ENCODE results near the gene CGGBP1. TPM values are rescaled to one million over a fixed set of nuclear protein-coding genes. Genes with fewer than 3 reads are reported as not detected.

CGGBP1 gene
- polyA plus RNA-seq, 4 donors: 29.2 to 72.2 (median 36.0) TPM

DNA sequence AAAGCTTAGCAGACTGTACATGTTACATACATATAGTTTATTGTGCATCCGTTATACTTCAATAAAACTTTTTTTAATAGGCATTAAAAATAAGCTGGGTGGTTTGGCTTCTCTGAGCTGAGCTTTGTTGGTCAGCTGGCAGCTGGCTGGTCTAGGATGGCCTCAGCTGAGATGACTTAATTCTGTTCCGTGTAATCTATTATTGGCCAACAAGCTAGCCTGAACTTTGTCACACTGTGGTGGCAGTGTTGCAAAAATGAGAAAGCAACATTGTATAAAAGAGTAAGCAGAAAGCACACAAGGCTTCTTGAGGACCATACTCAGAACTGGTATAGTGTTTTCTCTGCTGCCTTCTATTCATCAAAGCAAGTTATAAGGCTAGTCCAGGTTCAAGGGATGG lies 45.2 kb downstream of the CGGBP1 start:
- WGBS, 3 donors: 17 to 67% (median 31%) methylated on average over 2 of the region's 2 CpGs
- H3K27ac ChIP-seq (ENCODE audit: low read depth in 1 of 3, low read length in 2 of 3): no peak overlapping the region
- FAIRE-seq: no peak

DNA sequence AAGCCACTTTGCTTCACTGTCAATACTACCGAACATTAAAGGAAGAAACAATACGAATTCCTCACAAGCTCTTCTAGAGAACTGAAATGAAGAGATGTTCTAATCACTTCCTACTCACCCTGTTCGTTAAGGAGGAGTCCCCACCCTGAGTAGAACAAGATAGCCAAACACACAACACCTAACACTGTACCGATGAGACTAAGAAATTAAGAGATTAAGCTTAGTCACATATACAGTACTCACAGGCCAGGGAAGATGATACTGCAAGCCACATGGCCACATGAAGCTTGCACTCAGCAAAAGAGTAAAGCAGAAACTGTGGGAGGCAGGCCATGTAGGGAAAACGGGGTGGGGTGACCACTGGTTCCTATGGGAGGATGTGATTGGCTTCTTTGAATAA lies 48.0 kb downstream of the CGGBP1 start:
- Histone ChIP-seq H3K27me3 (ENCODE audit: control insufficient read depth in 3 of 3, insufficient read depth in 3 of 3, low read length in 3 of 3) (no peaks in the 10 kb centered on the region), H3K27ac (ENCODE audit: low read depth in 1 of 3, low read length in 2 of 3) (no peak overlapping the region), H3K4me3 (ENCODE audit: low read depth in 1 of 3, low read length in 3 of 3) (no peak overlapping the region), H3K9me3 (ENCODE audit: control insufficient read depth in 2 of 2, insufficient read depth in 1 of 2, low read depth in 1 of 2, low read length in 1 of 2) (no peaks in the 10 kb centered on the region), H3K36me3 (ENCODE audit: control insufficient read depth in 3 of 3, insufficient read depth in 2 of 3, low read depth in 1 of 3, low read length in 3 of 3) (no peaks in the 10 kb centered on the region), H3K4me1 (ENCODE audit: control insufficient read depth in 3 of 3, insufficient read depth in 2 of 3, low read depth in 1 of 3, low read length in 2 of 3) (no peaks in the 10 kb centered on the region)
- DNase-seq (no peak), FAIRE-seq (no peak)
- WGBS, 3 donors: 76 to 80% (median 80%) methylated on average over 5 of the region's 5 CpGs

More for the DNA sequence above, 45.2 kb downstream of the CGGBP1 start:
- no peaks in the 10 kb centered on the region for H3K4me1 ChIP-seq (ENCODE audit: control insufficient read depth in 3 of 3, insufficient read depth in 2 of 3, low read depth in 1 of 3, low read length in 2 of 3)
- no peaks in the 10 kb centered on the region for H3K9me3 ChIP-seq (ENCODE audit: control insufficient read depth in 2 of 2, insufficient read depth in 1 of 2, low read depth in 1 of 2, low read length in 1 of 2)
- H3K36me3 ChIP-seq (ENCODE audit: control insufficient read depth in 3 of 3, insufficient read depth in 2 of 3, low read depth in 1 of 3, low read length in 3 of 3): no peaks in the 10 kb centered on the region
- no peaks in the 10 kb centered on the region for H3K27me3 ChIP-seq (ENCODE audit: control insufficient read depth in 3 of 3, insufficient read depth in 3 of 3, low read length in 3 of 3)
- no peak for DNase-seq
- H3K4me3 ChIP-seq (ENCODE audit: low read depth in 1 of 3, low read length in 3 of 3): no peak overlapping the region

DNA sequence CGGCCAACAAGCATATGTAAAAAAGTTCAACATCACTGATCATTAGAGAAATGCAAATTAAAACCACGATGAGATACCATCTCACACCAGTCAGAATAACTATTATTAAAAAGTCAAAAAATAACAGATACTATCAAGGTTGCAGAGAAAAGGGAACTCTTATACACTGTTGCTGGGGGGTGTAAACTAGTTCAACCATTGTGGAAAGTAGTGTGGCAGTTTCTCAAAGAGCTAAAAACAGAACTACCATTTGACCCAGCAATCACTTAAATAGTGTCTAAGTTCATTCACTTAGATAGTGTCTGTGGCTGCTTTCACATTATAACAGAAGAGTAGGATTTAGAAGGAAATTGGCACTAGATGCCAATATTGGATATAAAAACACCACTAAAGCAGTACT lies 49.7 kb downstream of the CGGBP1 start:
- Histone ChIP-seq H3K4me1 (ENCODE audit: control insufficient read depth in 3 of 3, insufficient read depth in 2 of 3, low read depth in 1 of 3, low read length in 2 of 3) (no peaks in the 10 kb centered on the region), H3K27me3 (ENCODE audit: control insufficient read depth in 3 of 3, insufficient read depth in 3 of 3, low read length in 3 of 3) (no peaks in the 10 kb centered on the region), H3K36me3 (ENCODE audit: control insufficient read depth in 3 of 3, insufficient read depth in 2 of 3, low read depth in 1 of 3, low read length in 3 of 3) (no peaks in the 10 kb centered on the region), H3K4me3 (ENCODE audit: low read depth in 1 of 3, low read length in 3 of 3) (no peak overlapping the region), H3K9me3 (ENCODE audit: control insufficient read depth in 2 of 2, insufficient read depth in 1 of 2, low read depth in 1 of 2, low read length in 1 of 2) (no peaks in the 10 kb centered on the region), H3K27ac (ENCODE audit: low read depth in 1 of 3, low read length in 2 of 3) (no peak overlapping the region)
- 85 to 91% (median 90%) methylated on average over 2 of the region's 2 CpGs for WGBS, 3 donors
- DNase-seq: no peak
- no peak for FAIRE-seq

DNA sequence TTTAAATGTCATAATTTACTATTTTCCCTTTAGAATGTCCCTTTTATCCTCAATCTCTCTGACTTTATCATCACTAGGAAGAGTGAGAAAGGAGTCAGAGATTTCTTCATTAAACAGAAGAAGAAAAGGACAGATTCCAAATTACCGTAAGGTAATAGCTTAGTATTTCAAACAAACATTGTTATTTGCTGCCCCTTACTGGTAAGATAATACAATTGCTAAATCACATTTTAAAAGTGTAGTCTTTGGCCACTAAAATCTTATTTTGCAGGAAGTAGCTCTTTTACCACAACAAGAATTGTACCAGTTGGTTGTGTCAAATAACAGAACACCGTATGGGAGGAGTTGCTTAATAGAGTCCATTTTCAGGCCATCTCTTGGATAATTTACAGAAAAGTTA lies 53.7 kb downstream of the CGGBP1 start:
- no peaks in the 10 kb centered on the region for H3K4me1 ChIP-seq (ENCODE audit: control insufficient read depth in 3 of 3, insufficient read depth in 2 of 3, low read depth in 1 of 3, low read length in 2 of 3)
- FAIRE-seq (no peak), DNase-seq (peak; percentile 6 to 26)
- no peaks in the 10 kb centered on the region for H3K9me3 ChIP-seq (ENCODE audit: control insufficient read depth in 2 of 2, insufficient read depth in 1 of 2, low read depth in 1 of 2, low read length in 1 of 2)
- H3K4me3 ChIP-seq (ENCODE audit: low read depth in 1 of 3, low read length in 3 of 3): no peak overlapping the region
- H3K36me3 ChIP-seq (ENCODE audit: control insufficient read depth in 3 of 3, insufficient read depth in 2 of 3, low read depth in 1 of 3, low read length in 3 of 3): no peaks in the 10 kb centered on the region
- WGBS, 3 donors: 10 to 13% (median 11%) methylated on average over 2 of the region's 2 CpGs
- H3K27ac ChIP-seq (ENCODE audit: low read depth in 1 of 3, low read length in 2 of 3): no peak overlapping the region
- H3K27me3 ChIP-seq (ENCODE audit: control insufficient read depth in 3 of 3, insufficient read depth in 3 of 3, low read length in 3 of 3): peaks cover 0 to 3% (median 0%) of the 10 kb centered on the region in 3 donors

DNA sequence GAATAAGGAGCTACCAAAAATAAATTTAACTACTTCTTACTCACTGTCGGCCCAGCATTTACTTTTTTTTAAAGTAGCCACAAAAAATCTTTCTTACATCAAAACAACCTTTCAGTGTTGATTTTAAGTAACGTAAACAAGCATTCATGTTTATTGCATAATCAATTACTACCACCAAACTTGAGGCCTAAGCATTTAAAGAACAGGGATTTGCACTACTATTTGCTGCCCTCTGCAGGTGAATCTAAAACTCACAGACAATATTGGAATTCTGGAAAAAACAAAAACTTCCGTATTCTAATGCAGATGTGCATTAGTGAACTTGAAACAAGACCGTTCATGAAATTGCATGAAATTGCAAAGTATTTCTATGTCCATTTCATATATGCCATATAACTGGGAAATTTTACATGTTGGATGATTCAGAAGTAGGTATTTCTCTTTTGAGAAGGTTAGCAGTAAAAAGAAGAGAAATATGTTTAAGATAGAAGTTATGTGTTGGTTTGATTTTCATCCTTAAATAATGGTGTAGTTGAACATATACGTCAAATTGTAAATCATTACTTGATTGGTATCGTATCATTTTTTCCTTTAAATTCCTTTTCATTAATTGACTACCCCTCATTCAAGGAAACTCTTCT lies 55.6 kb downstream of the CGGBP1 start:
- no peak for FAIRE-seq
- DNase-seq: peak; percentile 47 to 51
- H3K9me3 ChIP-seq (ENCODE audit: control insufficient read depth in 2 of 2, insufficient read depth in 1 of 2, low read depth in 1 of 2, low read length in 1 of 2): no peaks in the 10 kb centered on the region
- H3K4me3 ChIP-seq (ENCODE audit: low read depth in 1 of 3, low read length in 3 of 3): no peak overlapping the region
- H3K36me3 ChIP-seq (ENCODE audit: control insufficient read depth in 3 of 3, insufficient read depth in 2 of 3, low read depth in 1 of 3, low read length in 3 of 3): no peaks in the 10 kb centered on the region
- H3K4me1 ChIP-seq (ENCODE audit: control insufficient read depth in 3 of 3, insufficient read depth in 2 of 3, low read depth in 1 of 3, low read length in 2 of 3): no peaks in the 10 kb centered on the region
- peaks cover 0 to 3% (median 0%) of the 10 kb centered on the region in 3 donors for H3K27me3 ChIP-seq (ENCODE audit: control insufficient read depth in 3 of 3, insufficient read depth in 3 of 3, low read length in 3 of 3)
- 42% methylated on average over 6 of the region's 6 CpGs for WGBS, 3 donors
- H3K27ac ChIP-seq (ENCODE audit: low read depth in 1 of 3, low read length in 2 of 3): no peak overlapping the region

DNA sequence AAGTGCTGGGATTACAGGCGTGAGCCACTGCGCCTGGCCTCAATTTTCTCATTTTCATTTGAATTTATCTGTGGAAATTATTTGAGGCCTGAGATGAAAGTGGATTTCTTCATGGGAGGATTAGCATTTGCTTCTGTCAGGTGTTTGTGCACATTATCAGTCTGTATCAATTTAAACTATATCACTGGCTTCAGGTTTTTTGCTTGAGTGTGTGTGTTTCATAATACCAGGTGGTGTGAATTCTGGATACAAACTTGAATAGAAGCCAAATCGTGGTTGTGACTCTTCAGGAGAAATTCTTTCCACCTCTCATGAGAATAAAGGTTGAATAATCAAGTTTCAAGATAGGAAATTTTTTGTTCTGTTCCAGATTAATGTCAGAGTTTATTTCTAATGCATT lies 56.4 kb downstream of the CGGBP1 start:
- Histone ChIP-seq H3K27me3 (ENCODE audit: control insufficient read depth in 3 of 3, insufficient read depth in 3 of 3, low read length in 3 of 3) (peaks cover 0 to 3% (median 0%) of the 10 kb centered on the region in 3 donors), H3K4me1 (ENCODE audit: control insufficient read depth in 3 of 3, insufficient read depth in 2 of 3, low read depth in 1 of 3, low read length in 2 of 3) (no peaks in the 10 kb centered on the region), H3K4me3 (ENCODE audit: low read depth in 1 of 3, low read length in 3 of 3) (no peak overlapping the region), H3K27ac (ENCODE audit: low read depth in 1 of 3, low read length in 2 of 3) (no peak overlapping the region), H3K9me3 (ENCODE audit: control insufficient read depth in 2 of 2, insufficient read depth in 1 of 2, low read depth in 1 of 2, low read length in 1 of 2) (no peaks in the 10 kb centered on the region), H3K36me3 (ENCODE audit: control insufficient read depth in 3 of 3, insufficient read depth in 2 of 3, low read depth in 1 of 3, low read length in 3 of 3) (no peaks in the 10 kb centered on the region)
- no peak for FAIRE-seq
- 78 to 86% (median 83%) methylated on average over 3 of the region's 3 CpGs for WGBS, 3 donors
- DNase-seq: no peak

Other genes with a start within 250 kb of the CGGBP1 start
- 10 to 100 TPM in 1 of 4 donors, 1 to 10 TPM in 3; 3.0 to 12.8 (median 5.0) TPM for gene ZNF654, start 250 bp upstream of the CGGBP1 start, polyA plus RNA-seq
- 10 to 100 TPM in 2 of 4 donors, 1 to 10 TPM in 2; 7.8 to 18.7 (median 12.0) TPM for gene C3orf38, start 91.0 kb upstream of the CGGBP1 start, polyA plus RNA-seq